Activated CD4-positive, alpha-beta memory T cell treated with anti-CD3 and anti-CD28 coated beads for 36 hours (primary cell): ENCODE measurements around the gene MASP1. TPM values are rescaled to one million over a fixed set of nuclear protein-coding genes. Genes with fewer than 3 reads are reported as not detected.
"Not testable (repeated sequence)": the region's sequence is repeated elsewhere in the genome, so short reads cannot be mapped to it uniquely, and the experiment has no call there.

Experiments
- CTCF ChIA-PET: fragments of 350-600 bp; sonication (Branson Sonifier 250); formaldehyde crosslinking; loops from one replicate; lab custom pipeline; 2021; ENCODE audit warnings: antibody characterized with exemption, inconsistent platforms; lab: Charles Lee
- POLR2A ChIA-PET: fragments of 350-600 bp; sonication (Branson Sonifier 250); formaldehyde crosslinking; loops from one replicate; lab custom pipeline; 2021; ENCODE audit warnings: antibody characterized with exemption; lab: Charles Lee
- DNase-seq: peaks from one replicate; pipeline ENCODE4 v3.0.0-alpha.2; 2020
- H3K27ac Mint-ChIP-seq: one replicate; pipeline ENCODE4 v1.8.0; 2021; ENCODE audit warnings: mixed read lengths
- H3K27me3 Mint-ChIP-seq: one replicate; pipeline ENCODE4 v1.8.0; 2021; ENCODE audit warnings: mixed read lengths
- H3K36me3 Mint-ChIP-seq: one replicate; pipeline ENCODE4 v1.8.0; 2021; ENCODE audit warnings: mixed read lengths
- H3K4me1 Mint-ChIP-seq: one replicate; pipeline ENCODE4 v1.8.0; 2021; ENCODE audit warnings: low read depth, mixed read lengths
- H3K4me3 Mint-ChIP-seq: one replicate; pipeline ENCODE4 v1.8.0; 2021; ENCODE audit warnings: mild to moderate bottlenecking, mixed read lengths
- H3K9me3 Mint-ChIP-seq: one replicate; pipeline ENCODE4 v1.8.0; 2021; ENCODE audit warnings: mixed read lengths
- intact Hi-C: fragments of 100-400 bp; cut with micrococcal nuclease; formaldehyde crosslinking; loops from one replicate; pipeline ENCODE4 v1.15.1; 2023
- total RNA-seq, 2 experiments: library from RNA; stranded (reverse); gene quantifications; one replicate each; pipeline ENCODE4 v1.2.3, GENCODE V29; 2021

Gene MASP1
- total RNA-seq, 2 experiments from 2014 or later: not detected

DNA sequence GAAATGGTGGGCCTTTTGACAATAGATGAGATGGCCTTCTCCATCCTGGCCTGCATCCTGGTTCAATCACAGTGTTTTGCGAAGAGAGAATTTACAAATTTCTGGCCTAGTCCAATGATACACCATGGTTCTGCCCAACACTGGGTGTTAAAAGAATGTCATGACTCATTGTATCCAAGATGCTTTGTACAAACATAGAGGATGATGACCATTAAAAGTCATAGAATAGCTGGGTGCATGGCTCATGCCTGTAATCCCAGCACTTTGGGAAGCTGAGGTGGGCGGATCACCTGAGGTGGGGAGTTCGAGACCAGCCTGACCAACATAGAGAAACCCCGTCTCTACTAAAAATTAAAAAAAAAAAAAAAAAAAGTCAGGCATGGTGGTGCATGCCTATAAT is 52.7 kb downstream of the MASP1 start:
- H3K4me1 Mint-ChIP-seq, H3K36me3 Mint-ChIP-seq, POLR2A ChIA-PET, H3K27me3 Mint-ChIP-seq, H3K4me3 Mint-ChIP-seq, H3K9me3 Mint-ChIP-seq, intact Hi-C loops, DNase-seq, H3K27ac Mint-ChIP-seq, CTCF ChIA-PET: not testable (repeated sequence)

GRCh38 chr3:187238239-187238638 is 53.3 kb downstream of the MASP1 start:
- H3K27ac Mint-ChIP-seq: no peak overlapping the region
- peaks cover 6% of the 10 kb centered on the region for H3K9me3 Mint-ChIP-seq
- no peak overlapping the region for H3K4me3 Mint-ChIP-seq
- no peak for DNase-seq
- H3K4me1 Mint-ChIP-seq: no peaks in the 10 kb centered on the region
- intact Hi-C loops: no loop called here
- no peaks in the 10 kb centered on the region for H3K36me3 Mint-ChIP-seq
- POLR2A ChIA-PET: no interaction called here
- CTCF ChIA-PET: interaction anchor here (1.2 kb wide), 1 partner anchor 80 kb away, joined by 4 read pairs; no protein-coding TSS in a partner anchor
- H3K27me3 Mint-ChIP-seq: no peaks in the 10 kb centered on the region

DNA sequence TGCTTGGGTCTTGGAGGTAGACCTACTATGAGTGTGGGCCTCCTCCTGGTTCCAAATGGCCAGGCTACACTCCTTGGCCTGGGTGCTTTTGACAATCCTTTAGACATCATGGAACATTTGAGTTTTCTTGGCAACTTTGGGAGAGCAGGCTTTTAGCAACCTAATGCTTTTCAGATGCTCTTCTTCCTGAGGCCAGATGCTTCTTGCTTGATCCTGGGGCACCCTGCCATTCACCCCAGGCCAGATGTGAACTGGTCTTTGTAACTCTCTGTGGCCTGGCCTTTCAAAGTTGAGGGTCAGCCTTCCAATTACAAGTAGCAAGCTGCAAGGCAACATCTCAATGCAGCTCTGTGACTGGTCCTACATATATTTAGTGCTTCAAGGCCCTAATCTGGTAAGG is 53.8 kb downstream of the MASP1 start:
- CTCF ChIA-PET: interaction anchor here (1.2 kb wide), 1 partner anchor 81 kb away, joined by 4 read pairs; no protein-coding TSS in a partner anchor
- no peaks in the 10 kb centered on the region for H3K27me3 Mint-ChIP-seq
- H3K4me3 Mint-ChIP-seq: no peak overlapping the region
- intact Hi-C loops: no loop called here
- no peak overlapping the region for H3K27ac Mint-ChIP-seq
- no peaks in the 10 kb centered on the region for H3K36me3 Mint-ChIP-seq
- H3K4me1 Mint-ChIP-seq: no peaks in the 10 kb centered on the region
- DNase-seq: no peak
- peaks cover 6% of the 10 kb centered on the region for H3K9me3 Mint-ChIP-seq
- POLR2A ChIA-PET: no interaction called here

- H3K36me3 Mint-ChIP-seq: no peaks in the 10 kb centered on the region
- intact Hi-C loops: no loop called here
- no peak for DNase-seq
- H3K4me1 Mint-ChIP-seq: no peaks in the 10 kb centered on the region
- ChIA-PET POLR2A (no interaction called here), CTCF (no interaction called here)
- H3K27me3 Mint-ChIP-seq: no peaks in the 10 kb centered on the region
- no peak overlapping the region for H3K27ac Mint-ChIP-seq
- H3K4me3 Mint-ChIP-seq: no peak overlapping the region
- H3K9me3 Mint-ChIP-seq: peaks cover 6% of the 10 kb centered on the region
These were observed 54.6 kb downstream of the MASP1 start for GRCh38 chr3:187236962-187237361.

- Mint-ChIP-seq H3K9me3 (no peaks in the 10 kb centered on the region), H3K4me1 (no peaks in the 10 kb centered on the region), H3K27ac (no peak overlapping the region), H3K36me3 (no peaks in the 10 kb centered on the region), H3K4me3 (no peak overlapping the region), H3K27me3 (peaks cover 5% of the 10 kb centered on the region)
- ChIA-PET CTCF (interaction anchor here (0.6 to 2.1 kb wide), 4 partner anchors 9 to 449 kb away, joined by 3 to 12 read pairs (median 6); no protein-coding TSS in a partner anchor), POLR2A (no interaction called here)
- DNase-seq: no peak
- intact Hi-C loops: no loop called here
These were observed 61.5 kb downstream of the MASP1 start for GRCh38 chr3:187230011-187230410.

GRCh38 chr3:187228740-187229139 is 62.8 kb downstream of the MASP1 start:
- Mint-ChIP-seq H3K36me3 (no peaks in the 10 kb centered on the region), H3K27me3 (peaks cover 5% of the 10 kb centered on the region), H3K9me3 (no peaks in the 10 kb centered on the region), H3K4me3 (no peak overlapping the region), H3K4me1 (no peaks in the 10 kb centered on the region), H3K27ac (no peak overlapping the region)
- POLR2A ChIA-PET: interaction anchor here (0.7 kb wide), 1 partner anchor 11 kb away, joined by 5 read pairs; no protein-coding TSS in a partner anchor
- CTCF ChIA-PET: no interaction called here
- intact Hi-C loops: no loop called here
- DNase-seq: no peak

DNA sequence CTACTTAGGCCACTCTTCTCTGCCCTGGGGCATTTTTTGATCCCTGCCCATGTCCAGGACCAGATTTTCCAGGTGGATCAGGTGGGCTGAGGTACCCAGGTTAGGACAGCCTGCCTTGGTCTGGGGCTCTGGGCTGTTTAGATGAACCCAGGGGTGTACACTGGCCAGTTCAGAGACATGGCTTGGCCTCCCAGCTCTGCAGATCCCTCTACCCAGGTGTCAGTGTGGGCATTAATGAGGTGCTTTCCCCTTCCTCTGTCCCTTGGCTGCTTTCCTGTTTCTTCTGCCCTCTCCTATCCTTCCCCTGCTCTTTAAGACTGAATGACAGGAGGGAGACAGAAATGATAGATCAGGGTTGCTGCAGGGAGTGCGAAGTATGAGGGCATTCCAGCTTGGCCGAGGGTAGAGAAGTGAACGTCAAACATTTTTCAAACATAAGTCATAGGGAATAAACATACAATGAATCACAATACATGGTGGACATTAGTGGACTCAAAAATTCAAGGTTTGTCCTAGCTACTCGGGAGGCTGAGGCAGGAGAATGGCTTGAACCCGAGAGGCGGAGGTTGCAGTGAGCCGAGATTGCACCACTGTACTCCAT is 63.8 kb downstream of the MASP1 start:
- no peaks in the 10 kb centered on the region for H3K4me1 Mint-ChIP-seq
- H3K4me3 Mint-ChIP-seq: no peak overlapping the region
- H3K36me3 Mint-ChIP-seq: no peaks in the 10 kb centered on the region
- no peaks in the 10 kb centered on the region for H3K9me3 Mint-ChIP-seq
- H3K27me3 Mint-ChIP-seq: peaks cover 5% of the 10 kb centered on the region
- CTCF ChIA-PET: no interaction called here
- DNase-seq: no peak
- POLR2A ChIA-PET: interaction anchor here (0.7 kb wide), 1 partner anchor 10 kb away, joined by 5 read pairs; no protein-coding TSS in a partner anchor
- no peak overlapping the region for H3K27ac Mint-ChIP-seq
- intact Hi-C loops: no loop called here

DNA sequence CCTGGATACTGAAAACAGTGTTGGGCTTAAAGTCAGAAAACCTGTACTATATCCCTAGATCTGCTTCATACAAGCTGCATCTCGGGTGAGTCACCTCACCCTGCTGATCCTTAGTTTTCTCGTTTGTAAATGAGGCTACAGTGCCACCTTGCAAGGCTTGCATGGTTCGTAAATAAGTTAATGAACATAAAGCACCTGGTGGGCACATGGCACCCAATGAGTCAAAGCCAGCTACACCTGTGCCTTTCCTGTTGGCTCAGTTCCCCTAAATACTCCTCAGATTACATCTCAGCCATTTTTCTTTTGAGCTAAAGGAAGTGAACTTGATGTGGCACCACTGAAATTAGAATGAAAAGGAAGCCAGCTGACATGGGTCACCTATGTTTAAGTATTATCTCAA is 67.7 kb downstream of the MASP1 start:
- no peak for DNase-seq
- no peaks in the 10 kb centered on the region for H3K9me3 Mint-ChIP-seq

DNA sequence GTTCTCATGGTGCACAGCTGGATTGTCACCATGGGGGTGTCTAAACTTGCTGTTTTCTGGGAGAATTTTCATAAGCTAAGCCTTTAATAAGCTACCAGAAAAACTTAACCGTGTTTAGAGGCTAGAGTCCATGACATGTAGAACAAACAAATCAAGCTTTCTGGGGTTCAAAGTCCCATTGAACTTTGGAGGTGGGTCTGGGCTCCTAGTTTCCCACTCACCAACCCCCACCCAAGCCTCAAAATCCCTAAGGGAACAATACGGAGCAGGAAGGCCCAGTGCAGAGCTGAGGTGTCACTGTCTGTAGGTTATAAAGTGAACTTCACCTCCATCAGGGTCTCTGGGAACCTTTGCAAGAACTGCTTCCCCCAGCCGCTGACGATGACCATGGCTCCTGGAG is 68.7 kb downstream of the MASP1 start:
- H3K4me1 Mint-ChIP-seq: no peaks in the 10 kb centered on the region
- CTCF ChIA-PET: interaction anchor here (0.5 to 1.9 kb wide), 4 partner anchors 10 to 646 kb away, joined by 3 to 9 read pairs (median 4); no protein-coding TSS in a partner anchor
- no peaks in the 10 kb centered on the region for H3K27me3 Mint-ChIP-seq
- H3K4me3 Mint-ChIP-seq: no peak overlapping the region
- intact Hi-C loops: no loop called here
- no peaks in the 10 kb centered on the region for H3K9me3 Mint-ChIP-seq
- DNase-seq: no peak
- no peaks in the 10 kb centered on the region for H3K36me3 Mint-ChIP-seq
- POLR2A ChIA-PET: interaction anchor here (0.6 kb wide), 1 partner anchor 139 kb away, joined by 5 read pairs; no protein-coding TSS in a partner anchor
- H3K27ac Mint-ChIP-seq: no peak overlapping the region

More for the DNA sequence above, 67.7 kb downstream of the MASP1 start:
- intact Hi-C loops: no loop called here
- Mint-ChIP-seq H3K36me3 (no peaks in the 10 kb centered on the region), H3K4me1 (no peaks in the 10 kb centered on the region), H3K27ac (no peak overlapping the region), H3K27me3 (peaks cover 3% of the 10 kb centered on the region), H3K4me3 (no peak overlapping the region)
- POLR2A ChIA-PET: no interaction called here
- CTCF ChIA-PET: interaction anchor here (1.4 to 1.8 kb wide), 3 partner anchors 11 to 456 kb away, joined by 4 to 5 read pairs (median 5); no protein-coding TSS in a partner anchor

- Mint-ChIP-seq H3K4me3 (no peak overlapping the region), H3K27ac (no peak overlapping the region), H3K36me3 (no peaks in the 10 kb centered on the region), H3K27me3 (no peaks in the 10 kb centered on the region), H3K4me1 (no peaks in the 10 kb centered on the region), H3K9me3 (no peaks in the 10 kb centered on the region)
- ChIA-PET CTCF (no interaction called here), POLR2A (no interaction called here)
- intact Hi-C loops: no loop called here
- no peak for DNase-seq
These were observed 76.1 kb downstream of the MASP1 start for GRCh38 chr3:187215460-187215859.

DNA sequence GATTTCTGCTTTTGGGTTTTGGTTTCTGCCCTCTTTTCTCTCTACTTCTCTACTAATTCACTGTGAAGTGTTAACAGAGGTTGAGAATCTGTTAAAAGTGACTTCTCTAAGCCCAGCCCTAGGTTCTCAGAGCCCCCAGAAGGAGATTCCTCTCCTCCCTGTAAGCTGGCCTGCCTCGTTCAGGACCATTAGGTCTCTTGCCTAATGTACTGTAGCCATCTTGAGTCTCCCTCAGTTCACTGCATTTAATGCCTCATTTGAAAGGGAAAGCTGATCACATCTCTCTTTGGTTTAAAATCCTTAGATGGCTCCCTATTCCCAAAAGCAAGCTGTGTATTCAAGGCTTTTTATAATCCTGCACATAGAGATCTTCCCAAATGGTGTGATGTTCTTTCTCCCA is 77.9 kb downstream of the MASP1 start:
- CTCF ChIA-PET: interaction anchor here (0.6 to 1.3 kb wide), 2 partner anchors 10 to 100 kb away, joined by 3 to 4 read pairs; no protein-coding TSS in a partner anchor
- no peaks in the 10 kb centered on the region for H3K27me3 Mint-ChIP-seq
- POLR2A ChIA-PET: no interaction called here

GRCh38 chr3:187212705-187213104 is 78.8 kb downstream of the MASP1 start:
- ChIA-PET CTCF (interaction anchor here (0.6 to 1.3 kb wide), 2 partner anchors 11 to 48 kb away, joined by 3 to 4 read pairs; no protein-coding TSS in a partner anchor), POLR2A (no interaction called here)
- no peak overlapping the region for H3K4me3 Mint-ChIP-seq
- intact Hi-C loops: no loop called here
- H3K9me3 Mint-ChIP-seq: no peaks in the 10 kb centered on the region
- H3K4me1 Mint-ChIP-seq: no peaks in the 10 kb centered on the region
- no peak for DNase-seq
- H3K36me3 Mint-ChIP-seq: no peaks in the 10 kb centered on the region
- H3K27me3 Mint-ChIP-seq: no peaks in the 10 kb centered on the region
- H3K27ac Mint-ChIP-seq: no peak overlapping the region

More for the DNA sequence above, 77.9 kb downstream of the MASP1 start:
- intact Hi-C loops: no loop called here
- H3K9me3 Mint-ChIP-seq: no peaks in the 10 kb centered on the region
- no peak overlapping the region for H3K27ac Mint-ChIP-seq
- no peak for DNase-seq
- no peaks in the 10 kb centered on the region for H3K36me3 Mint-ChIP-seq
- H3K4me1 Mint-ChIP-seq: no peaks in the 10 kb centered on the region
- H3K4me3 Mint-ChIP-seq: no peak overlapping the region
